ENCODE measurements around the gene CTBP1. TPM values are rescaled to one million over a fixed set of nuclear protein-coding genes. Genes with fewer than 3 reads are reported as not detected.
A peak's percentile ranks its signal among the peaks of the same experiment; 100 is the strongest.

CTBP1 gene
- polyA plus RNA-seq, 4 donors: 88.6 to 144 (median 132) TPM

DNA sequence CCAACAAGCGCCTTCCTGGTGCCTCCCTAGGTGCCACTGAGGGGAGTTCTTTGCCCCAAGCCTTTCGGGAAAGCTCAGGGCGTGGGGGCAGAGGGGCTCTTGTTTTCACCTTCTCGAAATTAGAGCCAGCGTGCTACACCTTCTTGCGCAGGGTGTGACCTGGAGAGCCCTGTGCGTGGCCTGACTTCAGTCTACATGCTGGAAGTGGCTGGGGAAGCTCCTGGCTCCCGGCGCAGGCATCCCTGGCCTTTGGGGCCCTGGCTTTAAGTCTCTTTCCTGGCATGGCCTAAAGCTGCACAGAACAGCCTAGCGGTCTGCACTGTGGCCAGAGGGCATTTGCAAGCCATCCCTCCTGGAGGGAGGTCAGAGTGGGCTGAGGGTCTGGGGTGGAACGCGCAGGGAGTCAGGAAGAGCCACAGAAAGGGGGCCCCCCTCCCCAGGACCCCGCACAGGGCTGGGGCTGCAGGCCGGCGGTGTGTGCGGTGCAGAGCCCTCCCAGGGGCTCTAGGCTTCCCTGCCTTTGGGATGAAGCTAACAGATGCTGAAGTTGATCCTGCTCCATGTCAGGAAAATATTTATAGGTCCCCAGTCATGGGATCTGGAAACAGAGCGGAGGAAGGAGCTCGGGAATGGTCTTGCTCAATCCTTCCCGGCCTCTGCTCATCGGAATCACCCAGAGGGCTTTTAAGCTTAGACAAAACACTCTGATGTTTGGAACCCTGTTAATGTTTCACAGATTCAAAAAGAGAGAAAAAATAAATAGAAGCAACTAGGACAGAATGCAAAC is 75.8 kb downstream of the CTBP1 start:
- Histone ChIP-seq H3K27me3 (ENCODE audit: control insufficient read depth in 3 of 3, insufficient read depth in 3 of 3, low read length in 3 of 3) (peaks cover 0 to 64% (median 5%) of the 10 kb centered on the region in 3 donors), H3K36me3 (ENCODE audit: control insufficient read depth in 3 of 3, insufficient read depth in 2 of 3, low read depth in 1 of 3, low read length in 3 of 3) (peaks cover 0 to 20% (median 0%) of the 10 kb centered on the region in 3 donors), H3K4me3 (ENCODE audit: low read depth in 1 of 3, low read length in 3 of 3) (no peak overlapping the region), H3K27ac (ENCODE audit: low read depth in 1 of 3, low read length in 2 of 3) (peak overlapping the region in 2 of 3 donors; percentile 55 to 69), H3K9me3 (ENCODE audit: control insufficient read depth in 2 of 2, insufficient read depth in 1 of 2, low read depth in 1 of 2, low read length in 1 of 2) (no peaks in the 10 kb centered on the region), H3K4me1 (ENCODE audit: control insufficient read depth in 3 of 3, insufficient read depth in 2 of 3, low read depth in 1 of 3, low read length in 2 of 3) (peaks cover 4 to 18% (median 6%) of the 10 kb centered on the region in 3 donors)
- FAIRE-seq: no peak
- peak in 1 of 2 donors; percentile 38 for DNase-seq
- 48 to 57% (median 50%) methylated on average over 19 to 20 of the region's 20 CpGs for WGBS, 3 donors

DNA sequence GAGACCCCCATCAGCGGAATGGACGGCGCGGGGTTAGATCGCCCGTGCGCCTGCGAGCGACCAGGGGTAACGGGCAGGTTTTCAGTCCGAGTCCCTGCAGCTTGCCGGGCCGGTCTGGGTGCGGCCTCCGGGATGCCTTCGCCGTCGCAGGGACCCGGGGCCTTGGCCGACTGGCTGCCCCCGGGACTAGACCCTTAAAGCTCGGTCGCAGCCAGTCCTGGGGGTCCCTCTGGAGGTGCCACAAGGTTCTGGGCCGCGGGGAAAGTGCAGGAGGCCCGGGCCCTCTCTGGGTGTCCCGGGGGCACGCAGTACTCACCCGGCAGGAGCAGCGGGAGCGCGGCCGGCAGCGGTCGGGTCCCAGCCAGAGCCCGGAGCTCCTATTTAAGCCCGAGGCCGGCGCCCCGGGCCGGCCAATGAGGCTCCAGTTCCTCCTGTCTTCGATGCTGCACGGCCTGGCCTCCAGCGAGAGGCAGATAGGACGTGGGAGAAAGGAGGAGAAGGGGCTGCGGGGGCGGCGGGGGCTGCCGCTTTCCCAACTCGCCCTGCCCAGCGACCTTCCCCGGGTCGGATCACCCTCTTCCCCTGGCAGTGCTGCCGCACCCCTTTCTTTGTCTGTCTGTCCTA is 76.6 kb downstream of the CTBP1 start, which contains the start of gene SPON2:
Gene SPON2 (minus strand): TSS at position 356 of the 624 bp plus-strand sequence.
- FAIRE-seq (no peak), DNase-seq (peak in 1 of 2 donors; percentile 26)
- Histone ChIP-seq H3K9me3 (ENCODE audit: control insufficient read depth in 2 of 2, insufficient read depth in 1 of 2, low read depth in 1 of 2, low read length in 1 of 2) (no peaks in the 10 kb centered on the region), H3K27ac (ENCODE audit: low read depth in 1 of 3, low read length in 2 of 3) (peak within 1 kb of the TSS; percentile 16 to 69 (median 56)), H3K4me3 (ENCODE audit: low read depth in 1 of 3, low read length in 3 of 3) (peak within 1 kb of the TSS in 2 of 3 donors; percentile 48 to 52), H3K36me3 (ENCODE audit: control insufficient read depth in 3 of 3, insufficient read depth in 2 of 3, low read depth in 1 of 3, low read length in 3 of 3) (peaks cover 0 to 21% (median 0%) of the 10 kb centered on the region in 3 donors), H3K27me3 (ENCODE audit: control insufficient read depth in 3 of 3, insufficient read depth in 3 of 3, low read length in 3 of 3) (peaks cover 0 to 72% (median 5%) of the 10 kb centered on the region in 3 donors), H3K4me1 (ENCODE audit: control insufficient read depth in 3 of 3, insufficient read depth in 2 of 3, low read depth in 1 of 3, low read length in 2 of 3) (peaks cover under 1 to 24% (median 2%) of the 10 kb centered on the region in 3 donors)
- WGBS, 3 donors: 2 to 14% (median 4%) methylated on average over 31 to 54 of the region's 54 CpGs

DNA sequence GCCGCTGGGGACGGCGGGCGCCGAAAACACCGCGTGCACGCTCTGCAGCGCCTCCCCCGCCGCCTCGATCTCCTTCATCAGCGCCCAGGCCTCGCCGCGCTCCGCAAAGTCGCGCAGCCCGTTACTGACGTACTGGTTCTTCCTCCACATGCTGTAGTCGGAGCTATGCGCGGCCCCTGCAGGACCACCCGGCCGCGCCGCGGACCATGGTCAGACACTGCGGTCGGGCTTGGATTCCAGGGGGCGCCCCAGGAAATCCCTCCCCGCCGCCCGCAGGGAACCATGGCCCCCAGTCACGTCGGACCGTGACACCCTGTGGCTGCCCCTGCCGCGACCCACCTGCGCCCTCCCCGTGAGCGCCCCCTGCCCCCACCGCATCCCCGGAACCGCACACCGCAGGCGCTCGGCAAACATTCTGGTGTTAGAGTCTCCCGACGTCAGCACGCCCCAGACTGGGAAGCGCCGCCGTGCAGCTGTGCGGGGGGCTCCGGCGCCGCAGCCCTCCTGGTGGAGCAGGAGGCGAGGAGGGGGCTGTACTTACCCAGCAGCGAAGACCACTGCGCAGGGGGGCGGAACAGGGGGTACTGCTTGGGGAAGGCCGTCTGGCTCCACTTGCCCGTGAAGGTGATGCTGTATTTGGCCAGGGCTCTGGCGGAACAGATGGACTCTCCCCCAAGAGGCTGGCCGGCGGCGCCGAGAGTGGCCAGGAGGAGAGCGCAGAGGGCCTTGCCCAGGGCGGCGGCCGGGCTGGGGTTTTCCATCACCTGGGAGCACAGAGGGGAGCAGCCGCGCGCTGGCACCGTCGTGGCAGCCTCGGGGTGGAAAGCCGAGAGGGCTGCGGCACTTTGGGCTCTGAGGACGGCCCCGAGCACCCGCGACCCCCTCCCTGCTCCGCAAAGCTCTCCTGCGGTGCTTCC is 77.4 kb downstream of the CTBP1 start:
- H3K27ac ChIP-seq (ENCODE audit: low read depth in 1 of 3, low read length in 2 of 3): peak overlapping the region in 2 of 3 donors; percentile 56 to 63
- FAIRE-seq: no peak
- DNase-seq: peak in 1 of 2 donors; percentile 42

DNA sequence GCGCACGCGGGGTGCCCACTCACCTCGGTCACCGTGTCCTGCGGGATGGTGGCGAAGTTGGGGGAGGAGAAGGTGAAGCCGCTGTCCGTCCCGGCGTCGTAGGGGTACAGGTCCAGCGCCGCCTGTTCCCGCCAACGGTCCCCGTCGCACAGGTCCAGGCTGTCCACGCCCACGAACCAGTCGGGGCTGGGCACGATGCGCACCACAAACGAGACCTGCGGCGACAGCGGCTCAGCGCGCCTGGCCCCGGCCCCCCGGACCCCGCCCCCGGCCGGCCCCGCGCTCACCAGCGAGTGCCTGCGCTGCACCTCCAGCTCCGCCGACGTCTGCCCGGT is 78.0 kb downstream of the CTBP1 start:
- Histone ChIP-seq H3K27ac (ENCODE audit: low read depth in 1 of 3, low read length in 2 of 3) (no peak overlapping the region), H3K9me3 (ENCODE audit: control insufficient read depth in 2 of 2, insufficient read depth in 1 of 2, low read depth in 1 of 2, low read length in 1 of 2) (no peaks in the 10 kb centered on the region), H3K4me3 (ENCODE audit: low read depth in 1 of 3, low read length in 3 of 3) (peak overlapping the region in 2 of 3 donors; percentile 48 to 52), H3K27me3 (ENCODE audit: control insufficient read depth in 3 of 3, insufficient read depth in 3 of 3, low read length in 3 of 3) (peaks cover 0 to 75% (median 5%) of the 10 kb centered on the region in 3 donors), H3K36me3 (ENCODE audit: control insufficient read depth in 3 of 3, insufficient read depth in 2 of 3, low read depth in 1 of 3, low read length in 3 of 3) (peaks cover 0 to 23% (median 0%) of the 10 kb centered on the region in 3 donors), H3K4me1 (ENCODE audit: control insufficient read depth in 3 of 3, insufficient read depth in 2 of 3, low read depth in 1 of 3, low read length in 2 of 3) (peaks cover 0 to 25% (median 0%) of the 10 kb centered on the region in 3 donors)
- 10 to 28% (median 18%) methylated on average over 23 to 42 of the region's 42 CpGs for WGBS, 3 donors
- FAIRE-seq (no peak), DNase-seq (no peak)

More for the DNA sequence above, 77.4 kb downstream of the CTBP1 start:
- H3K4me1 ChIP-seq (ENCODE audit: control insufficient read depth in 3 of 3, insufficient read depth in 2 of 3, low read depth in 1 of 3, low read length in 2 of 3): peaks cover 0 to 25% (median 0%) of the 10 kb centered on the region in 3 donors
- WGBS, 3 donors: 2 to 5% (median 4%) methylated on average over 70 to 88 of the region's 88 CpGs
- H3K9me3 ChIP-seq (ENCODE audit: control insufficient read depth in 2 of 2, insufficient read depth in 1 of 2, low read depth in 1 of 2, low read length in 1 of 2): no peaks in the 10 kb centered on the region
- H3K27me3 ChIP-seq (ENCODE audit: control insufficient read depth in 3 of 3, insufficient read depth in 3 of 3, low read length in 3 of 3): peaks cover 0 to 73% (median 5%) of the 10 kb centered on the region in 3 donors
- peaks cover 0 to 23% (median 0%) of the 10 kb centered on the region in 3 donors for H3K36me3 ChIP-seq (ENCODE audit: control insufficient read depth in 3 of 3, insufficient read depth in 2 of 3, low read depth in 1 of 3, low read length in 3 of 3)
- H3K4me3 ChIP-seq (ENCODE audit: low read depth in 1 of 3, low read length in 3 of 3): peak overlapping the region in 2 of 3 donors; percentile 48 to 52

DNA sequence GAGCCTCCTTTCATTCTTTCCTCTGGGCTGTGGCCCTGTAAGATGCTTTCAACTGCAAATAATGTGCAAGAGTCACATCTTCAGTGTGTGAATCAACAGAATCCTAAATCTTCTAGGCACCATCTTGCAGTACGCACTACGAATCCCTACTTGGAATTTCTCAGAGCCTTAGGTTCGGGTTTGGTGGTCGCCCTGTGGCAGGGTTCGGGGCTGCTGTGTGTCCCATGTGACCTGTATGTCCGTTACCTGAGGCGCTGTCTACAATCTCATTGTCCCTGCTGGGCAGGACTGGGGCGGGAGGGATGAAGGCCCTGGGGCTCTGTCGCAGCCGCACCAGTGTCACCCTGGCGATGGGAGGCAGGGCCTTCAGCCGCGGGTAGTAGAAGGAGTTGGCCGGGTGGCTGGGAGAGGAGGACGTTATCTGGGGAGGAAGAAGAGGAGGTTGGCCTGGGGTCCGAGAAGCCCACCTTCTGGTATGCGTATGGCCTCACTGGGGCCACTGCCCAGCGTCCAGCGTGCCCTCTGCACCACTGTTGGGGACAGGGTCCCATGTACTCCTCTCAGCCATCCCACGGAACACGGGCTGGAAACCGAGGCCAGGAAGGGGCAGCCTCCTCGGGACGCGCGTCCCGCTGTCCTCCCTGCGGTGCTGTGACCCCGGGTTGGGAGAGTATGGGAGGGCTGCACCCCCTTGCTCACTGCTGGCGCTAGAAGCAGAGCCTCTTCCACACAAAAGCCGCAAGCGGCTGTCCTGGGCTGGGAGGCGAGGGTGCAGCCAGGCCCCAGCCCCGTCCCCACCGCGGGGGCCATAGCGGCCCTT is 78.6 kb downstream of the CTBP1 start:
- FAIRE-seq (no peak), DNase-seq (no peak)
- H3K4me3 ChIP-seq (ENCODE audit: low read depth in 1 of 3, low read length in 3 of 3): peak overlapping the region in 1 of 3 donors; percentile 48
- H3K4me1 ChIP-seq (ENCODE audit: control insufficient read depth in 3 of 3, insufficient read depth in 2 of 3, low read depth in 1 of 3, low read length in 2 of 3): peaks cover 0 to 25% (median 0%) of the 10 kb centered on the region in 3 donors
- no peaks in the 10 kb centered on the region for H3K9me3 ChIP-seq (ENCODE audit: control insufficient read depth in 2 of 2, insufficient read depth in 1 of 2, low read depth in 1 of 2, low read length in 1 of 2)
- H3K36me3 ChIP-seq (ENCODE audit: control insufficient read depth in 3 of 3, insufficient read depth in 2 of 3, low read depth in 1 of 3, low read length in 3 of 3): peaks cover 0 to 23% (median 0%) of the 10 kb centered on the region in 3 donors
- H3K27me3 ChIP-seq (ENCODE audit: control insufficient read depth in 3 of 3, insufficient read depth in 3 of 3, low read length in 3 of 3): peaks cover 0 to 76% (median 5%) of the 10 kb centered on the region in 3 donors
- H3K27ac ChIP-seq (ENCODE audit: low read depth in 1 of 3, low read length in 2 of 3): no peak overlapping the region
- 69 to 74% (median 74%) methylated on average over 32 to 37 of the region's 37 CpGs for WGBS, 3 donors

DNA sequence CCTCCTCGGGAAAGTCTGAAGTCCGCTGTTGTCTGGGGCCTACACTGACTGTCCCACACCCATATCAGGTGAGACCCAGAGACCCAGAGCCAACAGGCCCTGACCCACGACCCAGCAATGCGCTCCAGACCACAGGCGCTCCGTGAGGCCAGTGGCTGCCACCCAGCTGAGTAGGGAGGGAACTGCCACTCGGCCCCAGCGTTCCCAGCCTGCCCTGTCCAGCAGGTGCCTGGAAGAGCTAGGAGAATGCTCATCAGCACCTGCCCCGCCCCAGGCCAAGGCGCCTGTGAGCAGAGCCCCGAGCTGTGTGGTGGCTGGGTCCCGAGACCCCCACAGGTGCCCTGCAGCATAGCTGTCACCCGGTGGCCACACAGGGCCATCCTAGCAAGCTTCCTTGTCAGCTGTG is 79.2 kb downstream of the CTBP1 start:
- DNase-seq (no peak), FAIRE-seq (no peak)
- peaks cover 0 to 23% (median 0%) of the 10 kb centered on the region in 3 donors for H3K36me3 ChIP-seq (ENCODE audit: control insufficient read depth in 3 of 3, insufficient read depth in 2 of 3, low read depth in 1 of 3, low read length in 3 of 3)
- peaks cover 0 to 71% (median 5%) of the 10 kb centered on the region in 3 donors for H3K27me3 ChIP-seq (ENCODE audit: control insufficient read depth in 3 of 3, insufficient read depth in 3 of 3, low read length in 3 of 3)
- 61 to 84% (median 67%) methylated on average over 9 to 13 of the region's 13 CpGs for WGBS, 3 donors
- no peak overlapping the region for H3K27ac ChIP-seq (ENCODE audit: low read depth in 1 of 3, low read length in 2 of 3)
- H3K4me3 ChIP-seq (ENCODE audit: low read depth in 1 of 3, low read length in 3 of 3): no peak overlapping the region
- H3K9me3 ChIP-seq (ENCODE audit: control insufficient read depth in 2 of 2, insufficient read depth in 1 of 2, low read depth in 1 of 2, low read length in 1 of 2): no peaks in the 10 kb centered on the region
- peaks cover 0 to 25% (median 0%) of the 10 kb centered on the region in 3 donors for H3K4me1 ChIP-seq (ENCODE audit: control insufficient read depth in 3 of 3, insufficient read depth in 2 of 3, low read depth in 1 of 3, low read length in 2 of 3)

DNA sequence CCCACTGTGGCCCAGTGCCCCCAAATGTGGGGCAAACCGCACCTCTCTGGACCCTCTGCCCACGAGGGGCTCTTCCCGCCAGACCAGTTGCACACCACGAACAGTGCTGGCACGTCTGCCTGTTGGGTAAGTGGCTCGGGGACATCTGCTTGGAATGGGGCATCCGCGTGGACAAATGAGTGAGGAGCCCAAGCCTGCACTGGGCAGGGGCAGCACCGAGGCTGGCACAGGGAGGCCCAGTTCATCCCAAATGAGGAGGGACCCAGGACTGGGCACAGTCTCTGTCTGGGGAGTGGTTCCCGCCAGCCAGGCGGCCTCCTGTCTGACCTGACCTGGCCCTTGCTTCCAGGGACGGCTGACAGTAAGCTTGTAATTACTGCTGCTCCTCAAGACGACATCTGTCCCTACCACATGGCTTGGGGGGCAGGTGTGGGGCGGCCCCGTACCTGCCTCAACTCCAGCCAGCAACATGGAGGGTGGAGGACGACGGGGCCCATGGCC is 79.7 kb downstream of the CTBP1 start:
- Histone ChIP-seq H3K9me3 (ENCODE audit: control insufficient read depth in 2 of 2, insufficient read depth in 1 of 2, low read depth in 1 of 2, low read length in 1 of 2) (no peaks in the 10 kb centered on the region), H3K36me3 (ENCODE audit: control insufficient read depth in 3 of 3, insufficient read depth in 2 of 3, low read depth in 1 of 3, low read length in 3 of 3) (peaks cover 0 to 23% (median 0%) of the 10 kb centered on the region in 3 donors), H3K27ac (ENCODE audit: low read depth in 1 of 3, low read length in 2 of 3) (no peak overlapping the region), H3K27me3 (ENCODE audit: control insufficient read depth in 3 of 3, insufficient read depth in 3 of 3, low read length in 3 of 3) (peaks cover 0 to 69% (median 5%) of the 10 kb centered on the region in 3 donors), H3K4me3 (ENCODE audit: low read depth in 1 of 3, low read length in 3 of 3) (no peak overlapping the region), H3K4me1 (ENCODE audit: control insufficient read depth in 3 of 3, insufficient read depth in 2 of 3, low read depth in 1 of 3, low read length in 2 of 3) (peaks cover 0 to 25% (median 0%) of the 10 kb centered on the region in 3 donors)
- 72 to 85% (median 75%) methylated on average over 17 of the region's 17 CpGs for WGBS, 3 donors
- DNase-seq (no peak), FAIRE-seq (no peak)

Data from small intestine (tissue), 7 donors.